ENCODE measurements around the gene HDAC4.

HDAC4 gene

GRCh38 chr2:239159476-239159911, 241.3 kb downstream of the HDAC4 start:
- DNase-seq (ENCODE audit: low read depth) = no peak
- no peak overlapping the region for H3K4me3 ChIP-seq (ENCODE audit: low read length)
- TF ChIP-seq CTCF (conservative IDR thresholded peaks at IDR 0.05; ENCODE audit: low read length) = no peak

- no peak for TF ChIP-seq CTCF (conservative IDR thresholded peaks at IDR 0.05; ENCODE audit: low read length)
- no peak for DNase-seq (ENCODE audit: low read depth)
Observed at GRCh38 chr2:239158641-239159475, 242.0 kb downstream of the HDAC4 start.

GRCh38 chr2:239157771-239158170, 243.0 kb downstream of the HDAC4 start:
- TF ChIP-seq CTCF (conservative IDR thresholded peaks at IDR 0.05; ENCODE audit: low read length) = no peak
- no peak overlapping the region for H3K4me3 ChIP-seq (ENCODE audit: low read length)
- no peak for DNase-seq (ENCODE audit: low read depth)

More at GRCh38 chr2:239158641-239159475, 242.0 kb downstream of the HDAC4 start:
- H3K4me3 ChIP-seq (ENCODE audit: low read length) = no peak overlapping the region

GRCh38 chr2:239157269-239157668, 243.6 kb downstream of the HDAC4 start:
- no peak for DNase-seq (ENCODE audit: low read depth)
- H3K4me3 ChIP-seq (ENCODE audit: low read length) = no peak overlapping the region
- no peak for TF ChIP-seq CTCF (conservative IDR thresholded peaks at IDR 0.05; ENCODE audit: low read length)

GRCh38 chr2:239156516-239157265, 244.1 kb downstream of the HDAC4 start:
- no peak for TF ChIP-seq CTCF (conservative IDR thresholded peaks at IDR 0.05; ENCODE audit: low read length)
- no peak overlapping the region for H3K4me3 ChIP-seq (ENCODE audit: low read length)

GRCh38 chr2:239155806-239156480, 244.9 kb downstream of the HDAC4 start:
- no peak for DNase-seq (ENCODE audit: low read depth)
- TF ChIP-seq CTCF (conservative IDR thresholded peaks at IDR 0.05; ENCODE audit: low read length) = no peak
- no peak overlapping the region for H3K4me3 ChIP-seq (ENCODE audit: low read length)

More at GRCh38 chr2:239156516-239157265, 244.1 kb downstream of the HDAC4 start:
- no peak for DNase-seq (ENCODE audit: low read depth)
